ENCODE results near the gene CBLC. TPM values are rescaled to one million over a fixed set of nuclear protein-coding genes. Genes with fewer than 3 reads are reported as not detected.

Gene CBLC
- total RNA-seq, 4 donors from 2014 or later, result 0.93 to 1.0 TPM; not detected in 2

GRCh38 chr19:44745887-44746600 is 31.6 kb upstream of the CBLC start:
- Histone ChIP-seq H3K27me3 (no peaks in the 10 kb centered on the region), H3K36me3 (peaks cover 0 to 8% of the 10 kb centered on the region in 2 donors), H3K4me1 (peaks cover 5 to 91% (median 55%) of the 10 kb centered on the region in 3 donors), H3K27ac (peak overlapping the region; percentile 88 to 92 (median 92)), H3K9me3 (no peaks in the 10 kb centered on the region), H3K4me3 (no peak overlapping the region)
- no peak for ATAC-seq
- 82 to 88% methylated on average over 4 of the region's 4 CpGs for WGBS, 2 donors (ENCODE audit: low coverage in 1 of 2)
- TF ChIP-seq POLR2A (IDR thresholded peaks at IDR 0.05) (no peak), CTCF (IDR thresholded peaks at IDR 0.05) (no peak), EP300 (IDR thresholded peaks at IDR 0.05) (no peak)

GRCh38 chr19:44746616-44746945 is 31.1 kb upstream of the CBLC start:
- Histone ChIP-seq H3K9me3 (no peaks in the 10 kb centered on the region), H3K27me3 (no peaks in the 10 kb centered on the region), H3K4me3 (no peak overlapping the region), H3K36me3 (peaks cover 0 to 14% of the 10 kb centered on the region in 2 donors), H3K27ac (peak overlapping the region; percentile 88 to 92 (median 92)), H3K4me1 (peaks cover 5 to 91% (median 55%) of the 10 kb centered on the region in 3 donors)
- no peak for TF ChIP-seq CTCF (IDR thresholded peaks at IDR 0.05)
- no peak for ATAC-seq
- WGBS, 2 donors (ENCODE audit: low coverage in 1 of 2), result 80 to 81% methylated on average over 3 of the region's 5 CpGs

GRCh38 chr19:44746946-44747738 is 30.5 kb upstream of the CBLC start:
- 0 to 5% methylated on average over 3 to 8 of the region's 34 CpGs for WGBS, 2 donors (ENCODE audit: low coverage in 1 of 2)
- no peaks in the 10 kb centered on the region for H3K9me3 ChIP-seq
- TF ChIP-seq POLR2AphosphoS5 (IDR thresholded peaks at IDR 0.05) (peak; percentile 96), POLR2A (IDR thresholded peaks at IDR 0.05) (peak in 1 of 2 donors; percentile 26), EP300 (IDR thresholded peaks at IDR 0.05) (peak; percentile 43), CTCF (IDR thresholded peaks at IDR 0.05) (no peak)
- H3K4me3 ChIP-seq, result peak overlapping the region; percentile 81 to 85
- H3K36me3 ChIP-seq, result peaks cover 0 to 16% of the 10 kb centered on the region in 2 donors
- peak overlapping the region; percentile 88 to 92 (median 92) for H3K27ac ChIP-seq
- H3K4me1 ChIP-seq, result peaks cover 5 to 89% (median 51%) of the 10 kb centered on the region in 3 donors
- no peaks in the 10 kb centered on the region for H3K27me3 ChIP-seq
- ATAC-seq, result peak; percentile 89

- Histone ChIP-seq H3K27ac (peak overlapping the region; percentile 72 to 92 (median 92)), H3K4me3 (peak overlapping the region; percentile 81 to 85), H3K4me1 (peaks cover 0 to 89% (median 51%) of the 10 kb centered on the region in 3 donors), H3K36me3 (peaks cover 0 to 24% of the 10 kb centered on the region in 2 donors), H3K27me3 (no peaks in the 10 kb centered on the region), H3K9me3 (no peaks in the 10 kb centered on the region)
- TF ChIP-seq CTCF (IDR thresholded peaks at IDR 0.05) (no peak), POLR2AphosphoS5 (IDR thresholded peaks at IDR 0.05) (no peak), EP300 (IDR thresholded peaks at IDR 0.05) (no peak), POLR2A (IDR thresholded peaks at IDR 0.05) (no peak)
- peak; percentile 27 for ATAC-seq
- 0% methylated on average over 5 to 8 of the region's 26 CpGs for WGBS, 2 donors (ENCODE audit: low coverage in 1 of 2)
These were observed 29.8 kb upstream of the CBLC start for GRCh38 chr19:44747739-44748425.
